GM20431 (cell line): ENCODE results near the gene DNAJA3.

Experiments
- in situ Hi-C: fragments of 300-500 bp; cut with MseI, MboI; formaldehyde crosslinking; loops from one replicate; pipeline ENCODE4 v1.15.0; 2020; ENCODE audit warnings: low sequenced_read_pairs; ENCODE audit not compliant: unreplicated experiment

The DNAJA3 gene

DNA sequence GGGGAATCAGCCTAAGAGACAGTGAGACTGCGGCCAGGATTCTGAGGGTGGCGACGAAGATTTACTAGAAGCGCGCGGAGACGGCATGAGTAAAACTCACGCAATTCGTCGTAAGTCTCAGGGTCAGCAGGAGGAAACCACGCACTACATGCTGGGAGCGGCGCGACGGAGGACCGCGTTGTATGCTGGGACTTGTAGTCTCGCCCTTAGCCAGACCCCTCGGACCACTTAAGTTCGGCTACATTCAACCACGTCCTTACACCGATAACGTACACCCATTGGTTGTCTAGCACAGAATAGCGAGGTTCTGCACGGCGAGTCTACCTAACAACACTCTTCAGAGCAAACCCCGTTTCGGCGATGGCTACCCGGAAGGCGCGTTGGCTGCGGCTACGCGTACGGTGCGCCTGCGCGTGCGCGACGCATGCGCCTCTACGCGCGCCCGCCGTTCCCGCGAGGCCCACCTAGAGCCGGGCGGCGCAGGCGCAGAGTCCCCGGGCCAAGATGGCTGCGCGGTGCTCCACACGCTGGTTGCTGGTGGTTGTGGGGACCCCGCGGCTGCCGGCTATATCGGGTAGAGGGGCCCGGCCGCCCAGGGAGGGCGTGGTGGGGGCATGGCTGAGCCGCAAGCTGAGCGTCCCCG lies at the start of gene DNAJA3:
Gene DNAJA3 (plus strand): TSS at position 491 of the 643 bp plus-strand sequence. CDS start 14 bp downstream, at position 505.
- in situ Hi-C loops, result no loop called here

DNA sequence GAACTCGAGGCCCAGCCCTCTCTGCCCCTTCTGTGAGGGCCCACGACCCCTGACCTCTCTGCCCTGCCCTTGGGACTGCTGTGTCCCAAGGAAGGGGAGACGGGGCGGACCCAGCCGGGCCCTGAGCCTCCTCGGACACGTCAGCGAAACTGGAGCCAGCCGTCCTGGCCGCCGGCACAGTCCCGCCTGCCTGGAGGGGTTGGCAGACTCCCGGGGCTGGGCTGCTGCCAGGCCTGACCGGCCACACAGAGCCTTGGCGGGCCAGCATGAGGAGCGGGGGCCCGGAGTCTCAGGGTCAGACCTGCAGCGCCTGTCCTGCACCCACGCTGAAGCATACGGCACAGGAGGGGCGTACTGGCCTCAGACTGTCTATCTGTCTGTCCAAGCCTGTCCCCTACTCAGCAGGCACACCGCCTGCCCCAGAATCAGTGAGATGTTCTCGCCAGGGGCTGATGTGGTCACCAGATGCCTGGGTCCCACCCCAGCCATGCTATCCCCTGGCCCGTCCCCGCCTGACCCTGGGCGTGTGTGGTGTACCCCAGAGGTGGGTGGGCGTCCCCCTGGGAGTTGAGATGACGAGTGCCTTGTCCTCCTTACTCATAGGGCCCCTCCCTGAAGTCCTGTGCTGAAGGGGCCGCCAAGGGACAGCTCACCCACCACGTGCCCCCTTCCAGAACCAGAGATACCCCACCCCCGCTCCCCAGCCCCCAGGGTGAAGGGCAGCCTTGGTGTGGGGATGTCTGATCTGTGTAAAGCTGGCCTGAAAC lies 49.4 kb upstream of the DNAJA3 start:
- in situ Hi-C loops, result no loop called here

DNA sequence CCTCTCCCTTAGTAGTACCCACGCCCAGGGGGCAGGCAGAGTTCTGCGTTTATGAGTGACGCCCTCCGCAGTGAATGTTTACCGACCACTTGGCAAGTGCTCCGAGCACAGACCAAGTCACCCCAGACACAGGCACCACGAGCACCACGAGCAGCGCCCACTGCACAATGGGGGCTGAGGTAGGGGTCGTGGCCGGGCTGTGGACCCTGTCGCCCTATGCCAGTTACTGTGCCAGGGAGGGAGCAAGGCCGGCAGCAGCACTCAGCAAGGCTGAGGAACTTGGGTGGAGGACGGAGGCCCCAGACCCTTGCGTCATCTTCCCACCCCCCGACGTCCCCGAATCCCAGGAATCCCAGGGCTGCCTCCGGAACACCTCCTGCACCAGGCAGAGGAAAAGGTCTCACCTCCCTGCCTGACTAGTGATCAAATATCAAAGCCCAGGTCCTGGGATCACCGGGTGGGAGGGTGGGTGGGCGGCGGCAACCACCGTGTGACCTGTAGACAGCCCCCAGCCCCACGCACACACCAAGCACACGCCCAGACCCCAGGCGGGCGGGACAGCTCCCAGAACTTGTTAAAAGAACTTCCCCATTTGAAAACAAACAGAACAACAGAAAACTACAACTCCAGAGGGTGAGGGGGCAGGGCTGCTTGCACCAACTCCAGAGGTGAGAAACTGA lies 48.6 kb upstream of the DNAJA3 start:
- in situ Hi-C loops, result no loop called here

DNA sequence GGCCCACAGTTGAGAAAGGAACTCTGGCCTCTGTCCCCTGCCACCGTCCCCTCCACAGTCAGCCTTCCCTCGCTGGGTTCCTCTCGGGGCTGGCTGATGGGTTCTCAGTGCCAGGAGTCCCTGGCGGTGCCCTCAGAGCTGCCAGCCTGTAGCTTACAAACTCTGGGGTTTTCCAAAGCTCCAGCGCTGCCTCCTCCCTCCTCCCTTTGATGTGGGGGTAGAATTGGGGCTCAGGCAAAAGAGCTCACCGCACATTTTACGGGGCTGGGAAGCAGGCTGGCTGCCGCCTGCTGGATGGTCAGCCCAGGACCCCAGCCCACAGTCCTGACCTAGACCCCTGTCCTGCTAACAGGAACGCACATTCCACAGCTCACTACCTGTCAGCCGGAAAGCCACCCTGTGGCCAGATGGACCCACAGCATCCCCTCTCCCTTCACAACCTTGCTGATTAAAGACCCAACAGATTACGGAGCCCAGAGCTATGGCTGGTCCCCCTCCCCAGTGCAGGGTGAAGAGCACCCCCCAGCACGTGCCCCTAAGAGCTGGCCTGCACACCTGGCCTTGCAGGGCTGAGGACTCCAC lies 48.0 kb upstream of the DNAJA3 start:
- in situ Hi-C loops, result no loop called here

DNA sequence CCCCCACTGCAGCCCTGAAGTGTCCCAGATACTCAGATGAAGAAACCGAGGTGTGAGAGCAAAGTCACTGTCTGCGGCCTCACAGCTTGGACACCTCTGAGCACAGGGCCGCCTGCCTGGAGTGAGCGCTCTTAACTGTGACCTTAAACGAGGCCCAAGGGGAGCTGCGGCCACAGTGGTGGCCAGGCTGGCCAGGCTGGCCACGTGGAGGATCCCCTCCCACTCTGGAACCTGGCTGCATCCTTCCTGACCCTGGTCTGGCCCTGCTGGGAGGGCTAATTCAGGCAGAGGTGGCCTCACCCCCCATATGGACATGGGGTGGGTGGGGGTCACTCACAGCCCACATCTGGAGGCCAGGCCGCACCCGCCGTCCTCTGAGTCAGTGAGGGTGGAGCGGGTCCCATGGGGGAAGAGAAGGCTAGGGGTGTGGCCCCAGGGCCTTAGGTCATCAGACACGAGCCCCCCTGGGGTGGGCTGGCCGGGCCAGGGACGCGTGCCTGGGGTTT lies 47.5 kb upstream of the DNAJA3 start:
- in situ Hi-C loops, result no loop called here

DNA sequence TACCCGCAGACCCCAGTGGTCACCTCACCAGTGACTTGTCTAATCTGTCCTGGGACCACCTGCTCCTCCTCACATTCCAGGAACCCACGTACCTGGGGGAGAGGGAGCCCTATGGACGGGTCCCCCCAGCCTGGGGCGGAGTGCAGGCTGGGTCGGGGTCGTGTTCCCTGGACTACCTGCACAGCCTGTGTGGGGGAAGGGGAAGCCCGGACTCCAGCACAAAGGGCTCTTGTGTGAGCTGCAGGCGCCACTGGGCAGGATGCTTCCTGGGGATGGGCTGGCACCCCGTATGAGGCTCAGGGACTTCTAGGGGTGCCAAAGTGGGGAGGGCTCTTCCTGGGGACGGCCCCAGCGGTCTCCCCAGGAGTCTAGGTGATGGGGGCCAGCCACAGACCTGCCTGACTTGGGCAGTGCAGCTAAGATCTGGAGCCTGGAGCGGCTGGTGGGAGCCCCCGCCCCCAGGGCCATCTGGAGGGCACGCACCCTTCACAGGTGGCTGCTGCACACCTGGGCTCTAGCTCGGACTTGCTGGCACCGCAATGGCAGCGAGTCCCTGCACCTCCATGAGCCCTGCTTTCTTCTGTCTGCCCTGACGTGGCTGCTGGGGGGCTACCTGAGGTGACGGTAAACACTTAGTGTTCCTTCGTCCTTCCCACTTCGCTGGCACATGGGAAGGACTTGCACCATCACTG lies 46.5 kb upstream of the DNAJA3 start:
- in situ Hi-C loops, result no loop called here

DNA sequence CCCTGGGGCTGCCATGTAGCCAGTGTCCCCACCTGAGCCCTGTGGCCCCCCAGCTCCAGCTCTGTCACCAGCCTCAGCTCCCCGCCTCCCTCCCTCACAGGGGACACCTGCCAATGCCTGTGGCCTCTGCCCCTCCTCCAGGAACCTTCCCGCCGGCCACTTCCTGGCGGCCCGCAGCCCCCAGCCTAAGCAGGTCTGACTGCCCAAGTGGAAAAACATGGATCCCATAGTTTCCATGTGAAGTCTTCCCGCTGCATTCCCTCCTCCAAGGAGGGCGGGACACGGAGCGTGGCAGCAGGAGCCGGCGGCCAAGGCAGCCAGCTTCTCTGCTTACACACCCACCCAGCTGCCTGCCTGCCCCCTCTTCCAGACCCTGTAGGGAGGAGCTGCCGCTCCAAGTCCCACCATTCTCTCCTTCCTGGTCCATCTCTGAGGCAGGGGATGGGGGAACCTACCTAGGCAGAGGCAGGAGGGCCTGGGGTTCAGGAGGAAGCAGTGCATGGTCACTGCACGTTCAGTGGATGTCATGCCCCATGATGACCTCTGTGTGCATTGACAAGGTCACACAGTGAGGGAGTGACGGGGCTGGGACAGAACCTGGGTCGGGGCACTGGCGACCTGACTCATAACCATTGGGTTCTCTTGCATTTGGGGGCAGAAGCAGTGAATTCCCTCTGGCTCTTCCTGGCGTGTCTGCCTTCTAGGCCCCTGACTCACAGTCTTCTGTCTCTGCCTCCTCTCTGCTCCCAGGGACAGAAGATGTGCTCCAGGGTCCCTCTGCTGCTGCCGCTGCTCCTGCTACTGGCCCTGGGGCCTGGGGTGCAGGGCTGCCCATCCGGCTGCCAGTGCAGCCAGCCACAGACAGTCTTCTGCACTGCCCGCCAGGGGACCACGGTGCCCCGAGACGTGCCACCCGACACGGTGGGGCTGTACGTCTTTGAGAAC lies 45.3 kb upstream of the DNAJA3 start:
- in situ Hi-C loops, result no loop called here

DNA sequence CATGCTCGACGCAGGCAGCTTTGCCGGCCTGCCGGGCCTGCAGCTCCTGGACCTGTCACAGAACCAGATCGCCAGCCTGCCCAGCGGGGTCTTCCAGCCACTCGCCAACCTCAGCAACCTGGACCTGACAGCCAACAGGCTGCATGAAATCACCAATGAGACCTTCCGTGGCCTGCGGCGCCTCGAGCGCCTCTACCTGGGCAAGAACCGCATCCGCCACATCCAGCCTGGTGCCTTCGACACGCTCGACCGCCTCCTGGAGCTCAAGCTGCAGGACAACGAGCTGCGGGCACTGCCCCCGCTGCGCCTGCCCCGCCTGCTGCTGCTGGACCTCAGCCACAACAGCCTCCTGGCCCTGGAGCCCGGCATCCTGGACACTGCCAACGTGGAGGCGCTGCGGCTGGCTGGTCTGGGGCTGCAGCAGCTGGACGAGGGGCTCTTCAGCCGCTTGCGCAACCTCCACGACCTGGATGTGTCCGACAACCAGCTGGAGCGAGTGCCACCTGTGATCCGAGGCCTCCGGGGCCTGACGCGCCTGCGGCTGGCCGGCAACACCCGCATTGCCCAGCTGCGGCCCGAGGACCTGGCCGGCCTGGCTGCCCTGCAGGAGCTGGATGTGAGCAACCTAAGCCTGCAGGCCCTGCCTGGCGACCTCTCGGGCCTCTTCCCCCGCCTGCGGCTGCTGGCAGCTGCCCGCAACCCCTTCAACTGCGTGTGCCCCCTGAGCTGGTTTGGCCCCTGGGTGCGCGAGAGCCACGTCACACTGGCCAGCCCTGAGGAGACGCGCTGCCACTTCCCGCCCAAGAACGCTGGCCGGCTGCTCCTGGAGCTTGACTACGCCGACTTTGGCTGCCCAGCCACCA lies 44.4 kb upstream of the DNAJA3 start:
- in situ Hi-C loops, result no loop called here

DNA sequence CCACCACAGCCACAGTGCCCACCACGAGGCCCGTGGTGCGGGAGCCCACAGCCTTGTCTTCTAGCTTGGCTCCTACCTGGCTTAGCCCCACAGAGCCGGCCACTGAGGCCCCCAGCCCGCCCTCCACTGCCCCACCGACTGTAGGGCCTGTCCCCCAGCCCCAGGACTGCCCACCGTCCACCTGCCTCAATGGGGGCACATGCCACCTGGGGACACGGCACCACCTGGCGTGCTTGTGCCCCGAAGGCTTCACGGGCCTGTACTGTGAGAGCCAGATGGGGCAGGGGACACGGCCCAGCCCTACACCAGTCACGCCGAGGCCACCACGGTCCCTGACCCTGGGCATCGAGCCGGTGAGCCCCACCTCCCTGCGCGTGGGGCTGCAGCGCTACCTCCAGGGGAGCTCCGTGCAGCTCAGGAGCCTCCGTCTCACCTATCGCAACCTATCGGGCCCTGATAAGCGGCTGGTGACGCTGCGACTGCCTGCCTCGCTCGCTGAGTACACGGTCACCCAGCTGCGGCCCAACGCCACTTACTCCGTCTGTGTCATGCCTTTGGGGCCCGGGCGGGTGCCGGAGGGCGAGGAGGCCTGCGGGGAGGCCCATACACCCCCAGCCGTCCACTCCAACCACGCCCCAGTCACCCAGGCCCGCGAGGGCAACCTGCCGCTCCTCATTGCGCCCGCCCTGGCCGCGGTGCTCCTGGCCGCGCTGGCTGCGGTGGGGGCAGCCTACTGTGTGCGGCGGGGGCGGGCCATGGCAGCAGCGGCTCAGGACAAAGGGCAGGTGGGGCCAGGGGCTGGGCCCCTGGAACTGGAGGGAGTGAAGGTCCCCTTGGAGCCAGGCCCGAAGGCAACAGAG lies 43.5 kb upstream of the DNAJA3 start:
- in situ Hi-C loops, result no loop called here

DNA sequence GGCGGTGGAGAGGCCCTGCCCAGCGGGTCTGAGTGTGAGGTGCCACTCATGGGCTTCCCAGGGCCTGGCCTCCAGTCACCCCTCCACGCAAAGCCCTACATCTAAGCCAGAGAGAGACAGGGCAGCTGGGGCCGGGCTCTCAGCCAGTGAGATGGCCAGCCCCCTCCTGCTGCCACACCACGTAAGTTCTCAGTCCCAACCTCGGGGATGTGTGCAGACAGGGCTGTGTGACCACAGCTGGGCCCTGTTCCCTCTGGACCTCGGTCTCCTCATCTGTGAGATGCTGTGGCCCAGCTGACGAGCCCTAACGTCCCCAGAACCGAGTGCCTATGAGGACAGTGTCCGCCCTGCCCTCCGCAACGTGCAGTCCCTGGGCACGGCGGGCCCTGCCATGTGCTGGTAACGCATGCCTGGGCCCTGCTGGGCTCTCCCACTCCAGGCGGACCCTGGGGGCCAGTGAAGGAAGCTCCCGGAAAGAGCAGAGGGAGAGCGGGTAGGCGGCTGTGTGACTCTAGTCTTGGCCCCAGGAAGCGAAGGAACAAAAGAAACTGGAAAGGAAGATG lies 42.8 kb upstream of the DNAJA3 start:
- in situ Hi-C loops, result no loop called here

DNA sequence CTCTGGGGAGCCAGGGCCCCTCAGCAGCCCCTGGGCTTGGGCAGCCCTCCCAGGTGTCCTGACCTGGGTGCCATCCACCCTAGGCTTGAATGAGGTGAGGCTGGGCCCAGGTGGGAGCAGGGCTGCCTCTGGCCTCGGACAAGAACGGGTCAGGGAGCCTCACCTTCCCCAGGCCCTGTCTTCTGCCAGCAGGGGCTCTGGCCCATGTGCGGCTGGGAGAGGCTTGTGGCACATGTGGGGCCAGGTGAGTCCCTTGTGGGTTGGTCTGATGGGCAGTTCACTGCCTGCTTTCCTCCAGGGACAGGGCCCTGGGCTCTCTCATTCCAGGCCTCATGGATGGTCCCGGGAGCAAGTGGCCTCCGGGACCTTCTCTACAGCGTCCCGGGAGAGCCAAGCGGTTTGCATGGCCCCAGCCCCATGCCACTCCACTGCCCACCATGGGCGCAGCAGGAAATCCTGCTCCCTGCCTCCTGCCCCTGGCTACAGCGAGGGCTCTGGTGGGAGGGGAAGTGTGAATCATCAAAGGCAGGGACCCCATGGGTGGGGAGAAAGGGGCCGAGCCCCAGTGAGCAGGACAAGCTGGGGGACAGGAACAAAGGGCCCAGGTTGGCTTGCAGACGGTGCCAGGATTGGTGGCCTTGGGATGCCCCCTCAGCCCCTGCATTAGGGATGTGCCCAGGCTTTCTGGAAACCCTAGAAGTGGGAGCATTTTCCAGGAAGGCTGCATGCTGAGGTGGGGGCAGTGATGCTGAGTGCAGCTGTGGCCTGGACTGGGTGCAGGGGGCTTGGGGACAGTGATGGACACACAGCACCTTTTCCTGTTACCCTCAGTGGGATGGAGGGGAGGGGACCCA lies 41.9 kb upstream of the DNAJA3 start:
- in situ Hi-C loops, result no loop called here

DNA sequence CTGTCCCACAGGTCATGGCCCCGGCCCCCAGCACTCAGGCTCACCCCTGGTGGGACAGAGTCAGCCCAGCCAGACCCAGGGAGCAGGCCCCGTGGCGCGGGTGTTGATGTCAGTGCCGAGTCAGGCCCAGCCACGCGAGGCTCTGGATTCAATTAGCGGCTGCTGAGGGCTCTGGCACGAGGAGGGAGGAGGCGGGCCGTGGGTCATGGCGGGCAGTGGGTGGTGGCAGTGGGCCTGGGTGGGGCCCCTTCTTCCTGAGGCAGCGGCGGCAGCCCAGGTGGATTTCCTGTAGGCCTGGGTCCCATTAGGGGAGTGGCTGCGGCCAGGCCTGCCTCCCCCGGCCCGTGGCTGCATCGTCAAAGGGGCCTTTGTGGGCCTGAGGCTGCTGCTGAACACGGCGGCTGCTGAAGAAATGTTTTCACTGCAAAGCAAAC lies 41.1 kb upstream of the DNAJA3 start:
- in situ Hi-C loops, result no loop called here

DNA sequence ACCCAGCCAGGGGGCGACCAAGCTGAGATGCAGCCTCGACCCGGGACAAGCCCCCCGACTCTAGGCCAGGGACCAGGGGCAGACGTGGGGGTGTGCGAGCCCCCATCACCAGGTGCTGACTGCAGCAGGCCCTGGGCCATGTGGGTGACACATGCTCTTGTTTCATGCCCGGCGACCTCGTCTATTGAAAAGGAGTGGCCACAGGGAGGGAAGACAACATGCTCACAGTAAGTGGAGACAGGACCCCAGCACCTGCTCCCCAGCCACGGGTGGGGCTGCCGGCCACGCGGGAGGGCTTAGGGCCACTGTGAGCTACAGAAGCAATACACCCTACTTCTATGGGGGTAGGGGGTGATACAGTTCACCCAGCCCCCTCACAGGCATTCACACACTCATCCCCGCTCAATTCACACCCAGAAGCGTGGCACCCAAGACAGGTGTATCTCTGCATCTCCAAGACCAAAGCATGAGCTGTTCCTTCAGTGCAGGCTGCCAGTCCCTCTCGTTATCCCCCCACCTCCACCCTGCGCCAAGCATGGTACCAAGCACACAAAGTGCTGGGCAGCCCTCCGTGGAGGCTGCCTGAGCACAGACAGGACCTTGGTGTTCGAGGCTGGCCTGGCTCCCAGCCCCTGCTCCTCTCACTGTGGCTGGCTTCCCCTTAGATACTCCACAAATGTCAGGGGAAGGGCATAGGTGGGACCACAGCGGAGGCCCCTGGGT lies 40.4 kb upstream of the DNAJA3 start:
- in situ Hi-C loops, result no loop called here

DNA sequence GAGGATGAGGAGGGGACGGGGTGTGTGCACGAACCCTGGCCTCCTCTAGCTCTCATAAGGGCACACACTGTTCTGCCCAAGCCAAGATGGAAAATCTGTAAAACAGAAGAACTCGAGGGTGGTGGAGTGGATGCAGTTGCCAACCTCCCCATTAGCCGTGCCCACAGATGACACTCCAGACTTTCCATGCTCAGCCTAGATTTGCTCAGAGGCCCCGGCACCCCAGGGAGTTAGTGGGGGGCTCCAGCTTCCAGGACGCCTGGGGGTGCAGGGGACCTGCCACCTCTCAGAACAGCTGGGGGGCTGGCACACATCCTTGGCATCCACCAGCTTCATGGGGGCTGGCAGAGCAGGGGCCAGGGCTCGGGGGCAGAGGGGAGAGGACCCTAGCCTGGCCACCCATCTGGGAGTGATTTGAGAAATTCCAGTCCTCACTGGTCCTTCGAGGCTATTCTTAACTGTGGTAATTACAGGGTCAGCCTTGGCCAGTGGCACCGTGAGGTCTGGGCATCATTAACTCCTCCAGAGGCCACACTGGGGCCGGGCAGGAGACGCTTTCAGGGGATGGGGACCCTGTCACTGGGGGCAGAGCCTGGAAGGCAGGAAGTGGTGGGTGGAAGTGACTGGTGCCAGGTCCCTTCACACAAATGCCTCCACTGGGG lies 39.7 kb upstream of the DNAJA3 start:
- in situ Hi-C loops, result no loop called here

DNA sequence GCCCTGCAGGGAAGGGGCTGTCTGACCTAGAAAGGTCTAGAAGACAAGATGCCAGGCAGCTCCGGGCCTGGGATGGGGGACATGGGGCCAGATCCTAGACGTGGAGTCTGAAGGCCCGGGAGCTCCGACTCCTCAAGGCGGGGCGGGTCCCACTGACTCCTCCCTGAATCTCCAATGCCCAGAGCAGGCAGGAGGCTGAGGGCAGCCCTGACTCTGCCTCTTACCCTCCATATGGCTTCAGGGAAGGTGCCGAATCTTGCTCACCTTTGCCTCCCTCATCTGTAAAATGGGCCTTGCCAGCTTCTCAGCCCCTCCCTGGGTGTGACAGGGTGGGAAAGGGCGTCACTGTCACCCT lies 39.2 kb upstream of the DNAJA3 start:
- in situ Hi-C loops, result no loop called here
